GM12891 (cell line): ENCODE data around the gene CLNK.

Experiments used
- DNase-seq: peaks from one replicate; pipeline ENCODE4 v3.0.0; 2011; ENCODE audit warnings: low spot score; ENCODE audit not compliant: insufficient read length
- FAIRE-seq: peaks from 2 replicates; lab custom pipeline; 2011; peaks lifted over from hg19 to GRCh38; lab: Jason Lieb, UNC
- PAX5 ChIP-seq: IDR thresholded peaks from 2 replicates; pipeline ENCODE4 v1.6.1; 2011; ENCODE audit warnings: low read length, moderate library complexity, mild to moderate bottlenecking; ENCODE audit not compliant: insufficient read depth, severe bottlenecking
- POLR2A ChIP-seq: IDR thresholded peaks from 2 replicates; pipeline ENCODE4 v1.6.1; 2011; ENCODE audit warnings: low read depth, low read length, control low read depth
- POLR2AphosphoS5 ChIP-seq: IDR thresholded peaks from 2 replicates; pipeline ENCODE4 v1.6.1; 2011; ENCODE audit warnings: low read depth, low read length, control low read depth
- POU2F2 ChIP-seq: IDR thresholded peaks from 2 replicates; pipeline ENCODE4 v1.6.1; 2011; ENCODE audit warnings: low read depth, mild to moderate bottlenecking, control low read depth, low read length, moderate library complexity
- SPI1 ChIP-seq: IDR thresholded peaks from 2 replicates; pipeline ENCODE4 v1.6.1; 2011; ENCODE audit warnings: low read depth, low read length, control low read depth
- TAF1 ChIP-seq: IDR thresholded peaks from 2 replicates; pipeline ENCODE4 v1.6.1; 2011; ENCODE audit warnings: low read depth, low read length, control low read depth

Gene CLNK

DNA sequence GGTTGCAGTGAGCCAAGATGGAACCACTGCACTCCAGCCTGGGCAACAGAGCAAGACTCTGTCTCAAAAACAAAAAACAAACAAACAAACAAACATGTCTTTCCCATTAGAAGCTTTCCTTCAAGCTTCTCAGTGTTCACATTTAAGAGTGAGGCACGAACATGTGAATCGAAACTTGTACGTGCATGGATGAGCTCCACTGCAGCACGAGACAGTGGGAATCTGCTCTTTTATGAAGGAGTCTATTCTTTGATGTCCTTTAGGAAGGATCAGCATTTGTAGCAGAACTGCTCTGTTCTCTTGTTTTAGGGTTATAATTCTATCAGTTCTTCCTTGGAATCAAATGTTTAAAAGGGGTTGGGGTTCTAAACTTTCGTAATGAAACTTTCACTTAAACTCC, 204.0 kb downstream of the CLNK start:
- no peak for DNase-seq
- no peak for TF ChIP-seq POLR2A
- TF ChIP-seq SPI1: no peak
- no peak for TF ChIP-seq TAF1
- TF ChIP-seq POLR2AphosphoS5: no peak
- TF ChIP-seq POU2F2: no peak
- TF ChIP-seq PAX5: no peak
- FAIRE-seq: no peak

DNA sequence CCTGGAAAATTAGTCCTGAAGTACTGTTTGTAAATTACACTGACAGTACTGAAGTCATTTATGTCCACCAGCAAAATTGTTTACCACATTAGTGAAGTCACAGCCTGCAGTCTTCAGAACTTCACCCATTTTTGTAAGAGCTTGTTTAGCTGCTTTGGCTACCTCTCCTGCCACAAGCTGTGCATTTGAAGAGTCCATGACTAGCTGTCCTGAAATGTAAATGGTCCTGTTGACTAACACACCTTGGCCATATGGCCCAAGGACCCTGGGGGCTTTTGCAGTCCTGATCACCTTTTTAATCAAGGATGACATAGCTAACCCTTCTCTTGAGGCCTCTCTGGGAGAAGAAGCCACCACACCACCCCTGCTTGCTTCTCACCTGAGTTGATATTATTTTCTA, 205.9 kb downstream of the CLNK start:
- no peak for FAIRE-seq
- no peak for TF ChIP-seq POLR2AphosphoS5

DNA sequence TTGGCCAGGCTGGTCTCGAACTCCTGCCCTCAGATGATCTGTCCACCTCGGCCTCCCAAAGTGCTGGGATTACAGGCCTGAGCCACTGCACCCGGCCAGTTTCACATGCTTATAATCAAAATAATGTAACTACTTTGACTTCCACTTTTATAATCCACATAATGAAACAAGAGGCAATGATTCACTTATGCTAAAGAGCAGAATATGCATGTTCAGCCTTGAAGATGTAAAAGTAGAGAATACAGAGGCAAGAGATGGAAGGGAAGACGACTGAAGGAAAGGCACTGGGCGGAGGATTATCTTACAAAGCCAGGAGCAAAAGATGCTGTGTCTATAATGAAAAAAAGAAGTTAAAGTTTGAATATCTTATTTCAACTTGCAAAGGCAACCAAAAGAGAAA, 214.1 kb downstream of the CLNK start:
- no peak for FAIRE-seq
- no peak for TF ChIP-seq PAX5
- no peak for TF ChIP-seq POLR2A
- no peak for TF ChIP-seq TAF1
- TF ChIP-seq POLR2AphosphoS5: no peak
- no peak for TF ChIP-seq SPI1
- TF ChIP-seq POU2F2: no peak
- no peak for DNase-seq

More for the DNA sequence above, 205.9 kb downstream of the CLNK start:
- no peak for DNase-seq

DNA sequence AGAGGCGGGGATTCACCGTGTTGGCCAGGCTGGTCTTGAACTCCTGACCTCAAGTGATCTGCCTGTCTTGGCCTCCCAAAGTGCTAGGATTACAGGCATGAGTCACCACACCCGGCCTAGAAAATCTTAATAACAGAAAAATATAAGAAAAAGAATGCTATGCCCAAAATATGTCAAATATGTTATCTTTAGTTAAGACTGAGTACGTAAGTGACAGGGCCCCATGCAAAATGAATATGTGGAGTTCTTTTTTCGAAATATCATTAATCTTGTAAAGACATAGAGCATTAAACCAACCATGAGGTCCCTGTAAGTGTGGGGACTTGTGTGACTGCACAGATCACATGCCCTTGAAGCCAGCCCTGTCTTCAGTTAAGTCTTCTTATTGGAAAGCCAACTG, 218.4 kb downstream of the CLNK start:
- DNase-seq: no peak
- FAIRE-seq: no peak
- TF ChIP-seq POU2F2 (no peak), SPI1 (no peak), POLR2A (no peak), POLR2AphosphoS5 (no peak), TAF1 (no peak), PAX5 (no peak)

DNA sequence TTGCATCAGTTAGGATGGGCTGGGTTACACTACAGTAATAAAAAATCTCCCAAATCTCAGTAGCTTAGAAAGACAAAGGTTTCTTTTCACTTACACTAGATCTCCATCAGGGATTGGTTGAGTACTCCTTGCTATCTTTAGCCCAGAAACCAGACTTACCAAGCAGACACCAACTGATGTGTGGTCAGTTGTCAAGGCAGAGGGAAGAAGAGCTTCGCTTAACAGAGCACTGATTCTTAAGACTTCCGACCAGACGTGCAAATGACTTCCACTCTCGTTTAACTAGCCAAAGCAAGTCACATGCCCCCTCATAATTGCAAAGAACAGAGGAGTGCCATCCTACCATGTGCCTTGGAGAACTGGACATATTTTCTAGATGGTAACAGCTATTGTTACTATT, 221.7 kb downstream of the CLNK start:
- no peak for TF ChIP-seq SPI1
- TF ChIP-seq TAF1: no peak
- no peak for TF ChIP-seq POLR2AphosphoS5
- TF ChIP-seq PAX5: no peak
- no peak for TF ChIP-seq POU2F2
- no peak for TF ChIP-seq POLR2A
- DNase-seq: no peak
- no peak for FAIRE-seq

DNA sequence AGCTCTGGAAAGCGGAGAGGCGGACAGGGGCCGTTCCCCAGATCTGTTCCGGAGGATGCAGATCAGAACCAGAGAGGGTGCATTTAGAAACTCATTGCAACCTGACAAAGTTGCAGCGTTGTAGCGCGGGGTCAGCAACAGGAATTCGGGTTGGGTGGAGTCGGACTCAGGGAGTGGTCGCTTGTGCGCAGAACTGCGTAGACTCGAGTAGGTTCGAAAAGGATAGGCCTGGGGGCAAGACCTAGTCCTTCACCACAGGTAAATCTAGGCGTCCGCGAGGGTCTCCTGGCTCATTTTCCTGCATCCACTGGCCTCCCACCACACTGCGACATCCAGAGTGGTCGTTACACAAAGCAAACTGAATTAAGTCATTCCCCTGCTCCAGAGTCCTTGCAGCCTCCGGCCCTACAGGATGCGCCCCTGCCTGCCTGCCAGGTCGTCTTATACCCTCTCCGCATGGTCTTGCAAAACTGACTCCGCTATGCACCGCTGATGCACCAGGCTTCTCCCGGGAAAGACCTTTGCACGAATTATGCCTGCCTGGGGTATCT, 222.6 kb downstream of the CLNK start:
- no peak for FAIRE-seq
- TF ChIP-seq POLR2AphosphoS5: no peak
- TF ChIP-seq PAX5: no peak
- no peak for TF ChIP-seq TAF1
- no peak for TF ChIP-seq SPI1
- TF ChIP-seq POLR2A: no peak
- TF ChIP-seq POU2F2: no peak

DNA sequence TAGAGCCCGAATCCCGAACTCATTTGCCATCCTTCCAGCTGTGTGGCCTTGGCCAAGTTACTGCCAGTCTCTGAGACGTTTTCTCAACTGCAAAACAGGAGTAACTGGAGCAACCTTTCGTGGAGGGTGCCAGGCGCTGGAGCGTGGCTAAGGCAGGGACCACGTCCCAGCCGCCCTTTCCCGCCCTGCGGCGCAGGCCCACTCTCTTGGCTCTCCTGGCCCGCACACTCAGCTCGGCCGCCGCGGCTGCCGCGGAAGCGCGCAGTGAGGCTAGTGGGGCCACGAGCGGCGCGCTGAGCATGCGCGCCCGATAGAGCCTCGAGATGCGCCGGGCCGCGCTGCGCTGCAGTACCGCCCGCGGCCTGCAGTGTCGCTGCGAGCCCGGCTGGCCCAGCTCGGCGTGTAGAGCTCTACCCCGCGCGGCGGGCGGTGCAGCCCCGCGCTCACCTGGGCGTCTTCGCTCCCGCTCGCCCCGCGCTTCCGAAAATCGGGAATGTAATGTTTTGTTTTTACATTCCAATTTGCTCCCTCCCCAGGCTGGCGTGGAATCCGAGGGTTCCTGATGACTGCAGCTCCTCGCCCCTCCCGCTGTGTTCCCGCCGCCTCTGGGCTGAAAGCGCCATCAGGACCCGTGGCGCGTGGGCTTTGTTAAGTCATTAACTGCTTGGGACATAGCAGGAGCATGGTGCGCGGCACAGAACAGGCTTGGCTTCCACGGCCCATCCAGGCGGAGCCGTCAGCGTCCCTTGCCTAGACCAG, 223.3 kb downstream of the CLNK start:
- DNase-seq (peak; percentile 86), FAIRE-seq (peak; percentile 99)
- TF ChIP-seq PAX5: no peak
- TF ChIP-seq POLR2A: no peak
- no peak for TF ChIP-seq TAF1
- TF ChIP-seq POLR2AphosphoS5: no peak
- TF ChIP-seq POU2F2: no peak
- no peak for TF ChIP-seq SPI1

More for the DNA sequence above, 222.6 kb downstream of the CLNK start:
- DNase-seq: no peak

DNA sequence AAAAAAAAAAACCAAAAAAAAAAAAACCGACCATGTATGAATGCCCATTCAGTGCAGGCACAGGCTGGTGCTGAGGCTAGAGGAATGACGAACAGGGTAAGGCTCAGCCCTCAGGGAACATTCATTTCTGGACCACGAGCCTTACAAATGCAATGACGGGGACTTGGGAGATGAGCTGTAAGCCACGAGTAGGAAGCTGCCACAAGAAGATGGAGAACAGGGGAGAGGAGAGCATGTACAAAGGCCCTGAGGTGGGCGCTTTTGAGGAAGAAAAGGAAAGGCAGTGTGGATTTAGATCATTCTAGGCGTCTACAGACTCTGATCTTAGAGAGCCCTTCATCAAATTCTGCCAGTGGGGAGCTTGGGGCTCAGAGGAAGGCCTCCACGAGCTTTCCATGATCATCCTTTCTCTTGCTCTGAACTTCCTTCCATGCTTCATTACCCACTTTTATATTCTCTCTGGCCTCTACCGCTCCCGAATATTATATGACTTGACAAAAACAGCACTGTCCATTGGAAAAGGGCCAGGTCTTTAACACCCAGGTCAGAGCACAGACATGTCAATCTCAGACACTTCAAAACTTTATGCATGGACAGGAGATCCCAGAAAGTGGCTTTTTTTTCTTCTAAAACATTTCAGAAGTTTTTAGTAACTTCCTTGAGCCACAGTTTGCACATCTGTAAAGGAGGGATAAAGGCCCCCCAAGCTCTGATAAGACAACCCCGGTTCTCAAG, 224.1 kb downstream of the CLNK start:
- DNase-seq (no peak), FAIRE-seq (no peak)
- TF ChIP-seq POLR2A: no peak
- no peak for TF ChIP-seq POLR2AphosphoS5
- TF ChIP-seq POU2F2: no peak
- no peak for TF ChIP-seq PAX5
- no peak for TF ChIP-seq SPI1
- TF ChIP-seq TAF1: no peak

DNA sequence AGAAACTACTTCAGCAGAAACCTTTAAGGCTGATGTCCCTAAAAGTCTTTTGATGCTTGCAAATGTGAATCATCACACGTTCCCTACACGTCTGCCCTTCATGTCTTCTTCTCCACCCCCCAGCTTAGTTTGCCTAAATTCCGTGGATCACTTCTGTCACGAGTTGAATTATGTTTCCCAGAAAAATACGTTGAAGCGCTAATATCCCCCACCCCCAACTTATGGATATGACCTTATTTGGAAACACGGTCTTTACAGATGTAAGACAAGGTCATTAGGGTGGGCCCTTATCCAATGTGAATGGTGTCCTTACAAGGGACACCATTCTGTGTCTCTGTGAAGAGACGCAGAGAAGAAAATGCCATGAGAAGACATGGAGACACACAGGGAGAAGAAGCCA, 225.3 kb downstream of the CLNK start:
- TF ChIP-seq POU2F2: no peak
- no peak for TF ChIP-seq POLR2AphosphoS5
- TF ChIP-seq TAF1: no peak
- no peak for TF ChIP-seq PAX5
- no peak for TF ChIP-seq SPI1
- no peak for TF ChIP-seq POLR2A
- no peak for DNase-seq
- FAIRE-seq: no peak

DNA sequence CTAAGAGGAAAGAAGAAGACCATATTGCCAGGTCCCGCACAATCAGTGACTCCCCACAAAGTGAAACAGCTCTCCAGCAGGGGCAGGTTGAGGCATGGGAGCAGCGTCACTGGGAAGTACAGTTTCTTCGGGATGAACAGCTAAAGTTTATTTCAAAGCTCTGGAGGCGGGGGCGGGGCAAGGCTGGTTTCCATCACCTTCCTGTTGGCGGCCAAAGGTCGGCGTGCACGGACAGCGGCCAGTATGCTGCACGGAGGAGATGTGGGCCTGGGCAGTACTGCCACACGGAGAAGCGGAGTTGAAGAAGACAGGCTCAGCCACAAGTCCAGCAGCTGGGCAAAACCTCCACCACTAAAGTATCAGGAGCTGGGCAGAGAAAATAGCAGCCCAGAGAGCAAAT, 226.4 kb downstream of the CLNK start:
- DNase-seq: no peak
- FAIRE-seq: no peak
- no peak for TF ChIP-seq POU2F2
- no peak for TF ChIP-seq POLR2AphosphoS5
- TF ChIP-seq POLR2A: no peak
- no peak for TF ChIP-seq SPI1
- TF ChIP-seq PAX5: no peak
- TF ChIP-seq TAF1: no peak
